Measurements from ENCODE around the gene MYL6B. TPM values are rescaled to one million over a fixed set of nuclear protein-coding genes. Genes with fewer than 3 reads are reported as not detected.

The MYL6B gene
- total RNA-seq, 6 experiments from 2014 or later = 4.9 to 18.7 (median 12.6) TPM

- H3K9me3 ChIP-seq = no peaks in the 10 kb centered on the region
- no peak for TF ChIP-seq POLR2A (IDR thresholded peaks at IDR 0.05)
- no peak for TF ChIP-seq CTCF (IDR thresholded peaks at IDR 0.05)
- ATAC-seq (no peak), DNase-seq (no peak)
- H3K4me1 ChIP-seq = peaks cover 0 to 13% (median 6%) of the 10 kb centered on the region in 4 donors
- peak overlapping the region; percentile 29 to 63 (median 58) for H3K27ac ChIP-seq
- peaks cover 0 to 29% (median 8%) of the 10 kb centered on the region in 4 donors for H3K36me3 ChIP-seq
- no peaks in the 10 kb centered on the region for H3K27me3 ChIP-seq
- intact Hi-C loops (cut with DNase I) = loop anchor here (5.0 kb wide), 2 partner anchors 56 to 61 kb away; partner anchors contain the start of gene ESYT1 (in 1 of the 2)
- WGBS (ENCODE audit: insufficient coverage, low coverage, low lambda C conversion rate, missing lambda C conversion rate) = 21% methylated on average over 9 of the region's 10 CpGs
- H3K4me3 ChIP-seq = peak overlapping the region; percentile 57 to 80 (median 80)
Observed at GRCh38 chr12:56188131-56188777, 35.9 kb downstream of the MYL6B start.

DNA sequence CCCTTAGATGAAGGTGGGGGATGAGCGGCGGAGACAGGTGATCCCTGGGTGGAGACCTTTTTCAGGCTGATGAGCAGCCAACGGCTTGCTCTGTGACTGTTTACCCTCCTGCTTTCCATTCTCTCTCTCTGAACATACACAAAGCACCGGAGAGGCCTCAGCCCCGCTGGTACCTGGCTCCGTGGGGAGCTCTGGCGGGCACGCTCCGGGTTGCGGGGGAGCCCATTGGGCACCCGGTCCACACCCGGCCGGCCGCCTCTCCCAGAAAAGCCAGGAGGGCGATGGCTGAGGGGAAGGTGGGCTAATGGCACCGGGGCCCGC is 36.4 kb downstream of the MYL6B start:
- peaks cover 0 to 24% (median 6%) of the 10 kb centered on the region in 4 donors for H3K36me3 ChIP-seq
- peak in 1 of 3 donors; percentile 68 for DNase-seq
- H3K4me3 ChIP-seq = peak overlapping the region; percentile 57 to 80 (median 80)
- peaks cover 0 to 13% (median 6%) of the 10 kb centered on the region in 4 donors for H3K4me1 ChIP-seq
- no peaks in the 10 kb centered on the region for H3K9me3 ChIP-seq
- no peaks in the 10 kb centered on the region for H3K27me3 ChIP-seq
- 0% methylated on average over 11 of the region's 17 CpGs for WGBS (ENCODE audit: insufficient coverage, low coverage, low lambda C conversion rate, missing lambda C conversion rate)
- intact Hi-C loops (cut with DNase I) = loop anchor here (5.0 kb wide), 2 partner anchors 56 to 61 kb away; partner anchors contain the start of gene ESYT1 (in 1 of the 2)
- peak overlapping the region; percentile 29 to 63 (median 58) for H3K27ac ChIP-seq
- ATAC-seq = peak in 2 of 4 donors; percentile 2 to 5
- no peak for TF ChIP-seq POLR2A (IDR thresholded peaks at IDR 0.05)
- no peak for TF ChIP-seq CTCF (IDR thresholded peaks at IDR 0.05)

GRCh38 chr12:56189099-56189917 is 36.9 kb downstream of the MYL6B start, which contains the start of gene SMARCC2:
TSS of gene SMARCC2 (minus strand) at chr12:56189483. CDS start at chr12:56189461, 22 bp downstream.
- 2% methylated on average over 8 of the region's 93 CpGs for WGBS (ENCODE audit: insufficient coverage, low coverage, low lambda C conversion rate, missing lambda C conversion rate)
- Histone ChIP-seq H3K27me3 (no peaks in the 10 kb centered on the region), H3K27ac (peak within 1 kb of the TSS; percentile 78 to 93 (median 82)), H3K4me3 (peak within 1 kb of the TSS; percentile 57 to 80 (median 80)), H3K9me3 (no peaks in the 10 kb centered on the region), H3K4me1 (peaks cover 0 to 13% (median 6%) of the 10 kb centered on the region in 4 donors), H3K36me3 (peaks cover 0 to 18% (median 2%) of the 10 kb centered on the region in 4 donors)
- intact Hi-C loops (cut with DNase I) = loop anchor here (5.0 kb wide), 2 partner anchors 57 to 62 kb away; partner anchors contain the start of gene ESYT1 (in 1 of the 2)
- TF ChIP-seq POLR2A (IDR thresholded peaks at IDR 0.05) (peak; percentile 12), CTCF (IDR thresholded peaks at IDR 0.05) (peak; percentile 62 to 88 (median 72))
- ATAC-seq (peak; percentile 84 to 93 (median 90)), DNase-seq (peak; percentile 90 to 93 (median 91))

DNA sequence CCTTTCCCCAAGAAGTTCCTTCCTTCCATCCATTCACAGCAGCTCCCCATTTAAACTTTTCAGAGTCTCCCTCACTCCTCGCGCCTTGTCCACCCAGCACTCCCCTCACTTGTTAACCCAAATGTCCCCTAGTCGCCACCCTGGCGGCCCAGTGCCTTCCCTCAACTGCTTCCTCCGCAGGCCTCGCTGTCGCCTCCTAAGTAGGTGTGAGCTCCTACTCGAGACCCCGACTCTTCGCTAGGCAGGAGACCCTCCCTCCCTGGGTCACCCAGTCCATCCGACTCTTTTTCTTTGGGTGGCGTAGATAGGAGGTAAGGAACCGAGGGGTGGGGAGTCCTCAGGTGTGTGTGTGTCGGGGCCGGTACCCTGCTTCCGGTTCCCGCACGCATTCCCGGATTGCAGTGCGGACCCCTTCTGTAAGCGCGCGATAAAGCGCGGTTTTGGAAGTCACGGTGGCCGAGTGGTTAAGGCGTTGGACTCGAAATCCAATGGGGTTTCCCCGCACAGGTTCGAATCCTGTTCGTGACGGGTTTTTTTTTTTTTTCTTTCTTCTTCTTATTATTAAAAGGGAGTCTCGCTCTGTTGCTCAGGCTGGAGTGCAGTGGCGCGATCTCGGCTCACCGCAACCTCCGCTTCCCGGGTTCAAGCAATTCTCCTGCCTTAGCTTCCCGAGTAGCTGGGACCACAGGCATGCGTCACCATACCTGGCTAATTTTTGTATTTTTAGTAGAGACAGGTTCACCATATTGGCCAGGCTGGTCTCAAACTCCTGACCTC is 37.7 kb downstream of the MYL6B start:
- Histone ChIP-seq H3K4me1 (peaks cover 0 to 13% (median 6%) of the 10 kb centered on the region in 4 donors), H3K9me3 (no peaks in the 10 kb centered on the region), H3K4me3 (peak overlapping the region; percentile 44 to 80 (median 77)), H3K27ac (peak overlapping the region; percentile 78 to 93 (median 82)), H3K36me3 (peaks cover 0 to 10% (median 2%) of the 10 kb centered on the region in 4 donors), H3K27me3 (no peaks in the 10 kb centered on the region)
- no peak for TF ChIP-seq CTCF (IDR thresholded peaks at IDR 0.05)
- TF ChIP-seq POLR2A (IDR thresholded peaks at IDR 0.05) = no peak
- DNase-seq = peak; percentile 77 to 87 (median 78)
- intact Hi-C loops (cut with DNase I) = loop anchor here (5.0 kb wide), 2 partner anchors 58 to 63 kb away; partner anchors contain the start of gene ESYT1 (in 1 of the 2)
- WGBS (ENCODE audit: insufficient coverage, low coverage, low lambda C conversion rate, missing lambda C conversion rate) = 0% methylated on average over 39 of the region's 42 CpGs
- peak; percentile 59 to 74 (median 65) for ATAC-seq

All from right lobe of liver (tissue), 6 donors.